H1 (cell line): ENCODE results near the gene TMPRSS13. TPM values are rescaled to one million over a fixed set of nuclear protein-coding genes. Genes with fewer than 3 reads are reported as not detected.
"Not testable (repeated sequence)": the region's sequence is repeated elsewhere in the genome, so short reads cannot be mapped to it uniquely, and the experiment has no call there.

ENCODE experiments used
- CTCF ChIA-PET: fragments of 300-600 bp; sonication (Branson Sonifier 250); formaldehyde crosslinking; loops from one replicate; lab custom pipeline; 2021; ENCODE audit not compliant: partially characterized antibody; lab: Charles Lee
- POLR2A ChIA-PET: fragments of 300-600 bp; sonication (Branson Sonifier 250); formaldehyde crosslinking; loops from one replicate; lab custom pipeline; 2021; ENCODE audit warnings: inconsistent platforms; ENCODE audit not compliant: partially characterized antibody; lab: Charles Lee
- DNase-seq, 2 experiments: peaks; one replicate each; pipeline versions ENCODE4 v3.0.0 to v3.0.0-alpha.2; 2010 to 2022; ENCODE audit warnings: low spot score in 2 of 2, low read depth in 1 of 2, mixed read lengths in 1 of 2
- FAIRE-seq: peaks from 2 replicates; lab custom pipeline; 2011; peaks lifted over from hg19 to GRCh38; lab: Jason Lieb, UNC
- H2AFZ ChIP-seq: 2 replicates; pipeline ENCODE4 v1.8.1; 2012; ENCODE audit warnings: low read length, inconsistent platforms
- H2AK5ac ChIP-seq: 2 replicates; pipeline ENCODE4 v1.6.1; 2013; ENCODE audit warnings: low read depth, low read length
- H2BK120ac ChIP-seq: replicated peaks from 2 replicates; pipeline ENCODE3; 2013; ENCODE audit warnings: low read depth, low read length, inconsistent platforms
- H2BK12ac ChIP-seq: 2 replicates; pipeline ENCODE4 v1.6.1; 2013; ENCODE audit warnings: low read depth, low read length
- H2BK15ac ChIP-seq: 2 replicates; pipeline ENCODE4 v1.6.1; 2013; ENCODE audit warnings: low read length
- H2BK20ac ChIP-seq: 2 replicates; pipeline ENCODE4 v1.6.1; 2013; ENCODE audit warnings: low read length
- H2BK5ac ChIP-seq: 2 replicates; pipeline ENCODE4 v1.6.1; 2013; ENCODE audit warnings: low read depth, low read length
- H3K14ac ChIP-seq: 2 replicates; pipeline ENCODE4 v1.6.1; 2013; ENCODE audit warnings: inconsistent platforms; ENCODE audit not compliant: insufficient read length
- H3K18ac ChIP-seq: 2 replicates; pipeline ENCODE4 v1.6.1; 2013; ENCODE audit warnings: low read length; ENCODE audit errors: extremely low read depth
- H3K23ac ChIP-seq: 2 replicates; pipeline ENCODE4 v1.6.1; 2013; ENCODE audit warnings: inconsistent platforms; ENCODE audit not compliant: insufficient read length
- H3K23me2 ChIP-seq: 2 replicates; pipeline ENCODE4 v1.6.1; 2013; ENCODE audit warnings: low read depth, low read length
- H3K27ac ChIP-seq: 2 replicates; pipeline ENCODE4 v1.6.1; 2011; ENCODE audit warnings: low read depth, low read length, inconsistent platforms
- H3K27me3 ChIP-seq, 4 experiments: replicated peaks in 1 of 4; 1 replicate in 1 of 4; 2 replicates in 3 of 4; pipeline versions ENCODE4 v1.6.1 to v1.8.1; 2011 to 2013; ENCODE audit warnings: low read length in 3 of 4, mild to moderate bottlenecking in 3 of 4, inconsistent platforms in 2 of 4, mixed read lengths in 2 of 4, moderate library complexity in 1 of 4; ENCODE audit not compliant: control insufficient read depth in 3 of 4, insufficient read depth in 3 of 4; ENCODE audit errors: extremely low read depth in 1 of 4
- H3K36me3 ChIP-seq, 4 experiments: 2 replicates each; pipeline versions ENCODE4 v1.6.1 to v1.8.1; 2011 to 2013; ENCODE audit warnings: mild to moderate bottlenecking in 4 of 4, low read length in 3 of 4, moderate library complexity in 2 of 4, control low read depth in 1 of 4, inconsistent platforms in 1 of 4; ENCODE audit not compliant: insufficient read depth in 4 of 4, control insufficient read depth in 2 of 4
- H3K4ac ChIP-seq: replicated peaks from 2 replicates; pipeline ENCODE3; 2013; ENCODE audit warnings: low read length, low read depth, mixed read lengths, inconsistent platforms; ENCODE audit not compliant: insufficient read length
- H3K4me1 ChIP-seq, 4 experiments: replicated peaks in 1 of 4; 1 replicate in 1 of 4; 2 replicates in 3 of 4; pipeline versions ENCODE4 v1.6.1 to v1.8.1; 2011 to 2013; ENCODE audit warnings: low read length in 3 of 4, inconsistent platforms in 2 of 4, mixed read lengths in 1 of 4; ENCODE audit not compliant: insufficient read depth in 4 of 4, control insufficient read depth in 3 of 4
- H3K4me2 ChIP-seq, 2 experiments: 2 replicates each; pipeline versions ENCODE4 v1.6.1 to v1.8.1; 2011 to 2013; ENCODE audit warnings: low read depth in 2 of 2, low read length in 2 of 2, control low read depth in 1 of 2, inconsistent platforms in 1 of 2, mild to moderate bottlenecking in 1 of 2; ENCODE audit not compliant: insufficient read depth in 1 of 2
- H3K4me3 ChIP-seq, 4 experiments: fragments of 200-600, 300-600 bp in 1 of 4; sonication (generic), shearing (Covaris generic), sonication (Bioruptor Twin) in 1 of 4; 2 replicates each; pipeline versions ENCODE4 v1.5.1 to v1.8.1; 2011 to 2016; ENCODE audit warnings: low read length in 4 of 4, low read depth in 3 of 4, control low read depth in 2 of 4, inconsistent platforms in 2 of 4, mild to moderate bottlenecking in 2 of 4, mixed read lengths in 1 of 4, moderate library complexity in 1 of 4; ENCODE audit not compliant: insufficient read depth in 2 of 4; ENCODE audit errors: extremely low read depth in 1 of 4
- H3K56ac ChIP-seq: replicated peaks from 2 replicates; pipeline ENCODE3; 2013; ENCODE audit warnings: low read depth, mild to moderate bottlenecking, mixed read lengths, low read length, inconsistent platforms; ENCODE audit not compliant: insufficient read length
- H3K79me1 ChIP-seq: 2 replicates; pipeline ENCODE4 v1.6.1; 2013; ENCODE audit warnings: low read depth, low read length, control low read depth
- H3K79me2 ChIP-seq, 2 experiments: 2 replicates each; pipeline versions ENCODE4 v1.6.1 to v1.8.1; 2012 to 2013; ENCODE audit warnings: low read length in 2 of 2, mild to moderate bottlenecking in 2 of 2, inconsistent platforms in 1 of 2; ENCODE audit not compliant: insufficient read depth in 2 of 2, control insufficient read depth in 1 of 2
- H3K9ac ChIP-seq, 4 experiments: replicated peaks in 1 of 4; 1 replicate in 1 of 4; 2 replicates in 3 of 4; pipeline versions ENCODE4 v1.6.1 to v1.8.1; 2011 to 2013; ENCODE audit warnings: low read depth in 3 of 4, low read length in 3 of 4, control low read depth in 2 of 4, mild to moderate bottlenecking in 2 of 4, moderate library complexity in 2 of 4, inconsistent platforms in 1 of 4; ENCODE audit errors: extremely low read depth in 1 of 4
- H3K9me3 ChIP-seq, 2 experiments: 2 replicates each; pipeline versions ENCODE4 v1.6.1 to v1.8.1; 2012 to 2013; ENCODE audit warnings: mild to moderate bottlenecking in 2 of 2, moderate library complexity in 2 of 2, control low read depth in 1 of 2, inconsistent platforms in 1 of 2, low read depth in 1 of 2, low read length in 1 of 2, mixed read lengths in 1 of 2; ENCODE audit not compliant: insufficient read depth in 2 of 2
- H4K20me1 ChIP-seq, 2 experiments: replicated peaks in 1 of 2; 2 replicates each; pipeline versions ENCODE3 to v1.8.1; 2011 to 2013; ENCODE audit warnings: inconsistent platforms in 2 of 2, low read length in 2 of 2, mild to moderate bottlenecking in 1 of 2; ENCODE audit not compliant: insufficient read depth in 2 of 2, control insufficient read depth in 1 of 2
- H4K5ac ChIP-seq: 2 replicates; pipeline ENCODE4 v1.6.1; 2013; ENCODE audit warnings: low read length, low read depth, mixed read lengths, inconsistent platforms; ENCODE audit not compliant: insufficient read length
- H4K8ac ChIP-seq: 2 replicates; pipeline ENCODE4 v1.8.0; 2013; ENCODE audit warnings: mild to moderate bottlenecking, moderate library complexity, low read length, inconsistent platforms; ENCODE audit not compliant: insufficient read depth; ENCODE audit errors: extremely low read depth
- H4K91ac ChIP-seq: replicated peaks from 2 replicates; pipeline ENCODE3; 2013; ENCODE audit warnings: low read length, mixed read lengths, inconsistent platforms; ENCODE audit not compliant: insufficient read length
- WGBS, 2 experiments: shearing (Covaris generic) in 1 of 2; methylation state at CpG; one replicate each; pipeline versions ENCODE4 v1.1.6 to v1.1.7; 2013 to 2015; ENCODE audit warnings: low lambda C conversion rate in 2 of 2, mixed read lengths in 2 of 2, inconsistent platforms in 1 of 2, low coverage in 1 of 2, missing lambda C conversion rate in 1 of 2; ENCODE audit not compliant: insufficient replicate concordance in 2 of 2, insufficient coverage in 1 of 2, insufficient read length in 1 of 2; ENCODE audit errors: extremely low coverage in 1 of 2, missing lambda C conversion rate in 1 of 2; 5-methylcytosine and 5-hydroxymethylcytosine counted together
- polyA plus RNA-seq, 7 experiments: library from polyadenylated mRNA; depleted of rRNA in 3 of 7; stranded (reverse) in 5 of 7; unstranded in 2 of 7; fragments of >200 nt in 5 of 7; fragments of 200-250 nt in 2 of 7; gene quantifications; 1 replicate in 5 of 7; 2 replicates in 1 of 7; 4 replicates in 1 of 7; pipeline versions ENCODE4 v1.2.1 to v1.2.3, GENCODE V29; 2011 to 2013; ENCODE audit warnings: missing spikeins in 2 of 7, mixed read lengths in 2 of 7
- total RNA-seq: library from RNA; stranded (reverse); fragmentation: NEBNext Ultra II Directional; extraction: Animal tissue kit (Norgen Biotek cat#: 25700); gene quantifications from 2 replicates; pipeline ENCODE4 v1.2.1, GENCODE V29; 2021

TMPRSS13 gene
- total and polyA plus RNA-seq, 2 of the 8 experiments (the other 6 are each of a cell fraction or from before 2014, with no cell fraction given) = 0.61 to 0.79 TPM

GRCh38 chr11:117977612-117978264 lies 48.5 kb upstream of the TMPRSS13 start:
- WGBS, 2 experiments = 95% methylated on average over 20 of the region's 23 CpGs; no CpG with 5 or more reads in 1 of the 2 experiments
- H3K79me2 ChIP-seq, H2AK5ac ChIP-seq, H3K4me1 ChIP-seq, H4K20me1 ChIP-seq, H2BK5ac ChIP-seq, H3K4me2 ChIP-seq, H3K56ac ChIP-seq, H3K36me3 ChIP-seq, H3K27ac ChIP-seq, H3K23me2 ChIP-seq, H3K9ac ChIP-seq, H2AFZ ChIP-seq, H3K18ac ChIP-seq, DNase-seq, H2BK15ac ChIP-seq, H3K23ac ChIP-seq, H2BK12ac ChIP-seq, H3K27me3 ChIP-seq, H4K5ac ChIP-seq, H3K4ac ChIP-seq, H3K79me1 ChIP-seq, H2BK20ac ChIP-seq, H3K14ac ChIP-seq, FAIRE-seq, H3K9me3 ChIP-seq, H2BK120ac ChIP-seq, H4K8ac ChIP-seq, H4K91ac ChIP-seq, H3K4me3 ChIP-seq: not testable (repeated sequence)
- ChIA-PET CTCF (interaction anchor here (0.6 to 1.7 kb wide), 4 partner anchors 10 to 308 kb away, joined by 3 to 5 read pairs (median 3); no protein-coding TSS in a partner anchor), POLR2A (interaction anchor here (0.6 kb wide), 1 partner anchor 41 kb away, joined by 4 read pairs; no protein-coding TSS in a partner anchor)
